GM12878 (cell line): ENCODE measurements around the gene ZPBP2. TPM values are rescaled to one million over a fixed set of nuclear protein-coding genes. Genes with fewer than 3 reads are reported as not detected.

Experiments used
- IKZF2 ChIP-seq, 2 experiments: fragments of 450-650 bp; IDR thresholded peaks; 2 replicates each; pipeline ENCODE4 v1.6.1; 2017; ENCODE audit warnings: mild to moderate bottlenecking in 2 of 2, moderate library complexity in 2 of 2
- SUZ12 ChIP-seq: fragments of 200-600 bp; sonication (generic); IDR thresholded peaks from one replicate; pipeline ENCODE4 v1.6.1; 2018; ENCODE audit warnings: antibody characterized with exemption, mild to moderate bottlenecking; ENCODE audit not compliant: unreplicated experiment
- polyA plus RNA-seq, 11 experiments: library from polyadenylated mRNA; depleted of rRNA in 4 of 11; unstranded in 6 of 11; stranded (reverse) in 5 of 11; fragments of >200 nt; fragmentation: Nextera tagmentation in 4 of 11; fragmentation: Illumina TruSeq in 1 of 11; extraction: Ambion mirVana in 4 of 11; extraction: Trizol in 1 of 11; gene quantifications; 1 replicate in 1 of 11; 2 replicates in 10 of 11; pipeline versions ENCODE4 v1.2.1 to v1.2.3, GENCODE V29; 2011 to 2016; ENCODE audit warnings: inconsistent platforms in 2 of 11, missing spikeins in 2 of 11, low read depth in 1 of 11
- total RNA-seq, 4 experiments: library from RNA; depleted of rRNA in 3 of 4; stranded (reverse); fragments of >200 nt in 3 of 4; fragmentation: Illumina TruSeq in 1 of 4; extraction: Trizol in 1 of 4; gene quantifications; 2 replicates each; pipeline versions ENCODE4 v1.2.1 to v1.2.3, GENCODE V29; 2013 to 2021
- TF ChIP-seq, protein P1 (sequence below): fragments of 450-650 bp; formaldehyde crosslinking; IDR thresholded peaks from 2 replicates; pipeline ENCODE4 v1.4.0; 2020; ENCODE audit warnings: mild to moderate bottlenecking, moderate library complexity
- TF ChIP-seq, protein P2 (sequence below): IDR thresholded peaks from 2 replicates; pipeline ENCODE4 v1.6.1; 2011; ENCODE audit warnings: mild to moderate bottlenecking, low read depth, low read length, moderate library complexity; ENCODE audit not compliant: insufficient replicate concordance

ZPBP2 gene
- total and polyA plus RNA-seq, 10 of the 15 experiments (the other 5 are each of a cell fraction or from before 2014, with no cell fraction given): 0.33 to 1.0 (median 0.58) TPM

DNA sequence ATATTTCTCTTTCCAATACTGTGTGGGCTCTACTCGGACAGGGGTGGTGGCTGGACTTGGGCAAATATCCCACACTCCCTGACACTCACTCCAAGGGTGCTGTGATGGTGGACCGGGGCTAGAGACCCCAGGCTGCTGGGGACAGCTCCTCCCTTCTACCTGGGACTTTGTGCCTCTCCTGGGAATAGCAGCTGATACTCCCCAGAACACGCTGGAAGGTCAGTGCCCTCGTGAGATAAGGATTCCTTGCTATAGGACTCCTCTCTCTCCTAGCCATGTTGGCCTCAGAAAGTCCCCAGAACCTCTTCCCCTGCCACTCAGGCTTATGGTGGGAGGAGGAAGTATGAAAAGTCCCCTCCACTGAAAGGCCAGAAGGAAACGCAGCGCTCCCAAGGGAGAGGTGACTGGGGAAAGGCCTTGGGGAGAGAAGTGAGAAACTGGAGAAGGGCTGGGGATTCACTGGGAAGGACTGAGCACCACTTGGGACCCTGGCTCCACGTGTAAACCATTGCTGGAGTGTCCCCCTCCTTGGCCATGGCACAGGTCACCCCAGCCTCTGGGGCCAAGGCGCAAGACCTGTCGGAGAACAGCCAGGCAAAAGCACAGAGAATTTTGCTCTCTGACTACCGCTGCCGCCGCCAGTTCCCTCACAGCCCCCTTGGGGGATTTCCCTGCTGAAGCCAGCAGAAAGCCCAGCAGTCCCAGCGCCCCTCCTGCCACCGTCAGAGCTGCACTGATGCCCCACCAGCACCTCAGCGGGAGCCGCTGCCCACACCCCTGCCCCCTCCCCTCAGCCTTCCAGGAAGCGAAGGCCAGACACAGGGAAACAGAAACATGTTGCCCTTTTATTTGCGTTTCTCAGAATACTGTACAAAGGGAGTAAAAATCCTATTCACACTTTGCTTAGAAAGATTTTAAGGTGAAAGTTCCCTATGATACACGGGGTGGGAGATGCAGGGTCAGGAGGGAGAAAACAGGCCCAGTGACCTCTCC, 52.5 kb downstream of the ZPBP2 start (continued):
- TF ChIP-seq, protein P1, sequence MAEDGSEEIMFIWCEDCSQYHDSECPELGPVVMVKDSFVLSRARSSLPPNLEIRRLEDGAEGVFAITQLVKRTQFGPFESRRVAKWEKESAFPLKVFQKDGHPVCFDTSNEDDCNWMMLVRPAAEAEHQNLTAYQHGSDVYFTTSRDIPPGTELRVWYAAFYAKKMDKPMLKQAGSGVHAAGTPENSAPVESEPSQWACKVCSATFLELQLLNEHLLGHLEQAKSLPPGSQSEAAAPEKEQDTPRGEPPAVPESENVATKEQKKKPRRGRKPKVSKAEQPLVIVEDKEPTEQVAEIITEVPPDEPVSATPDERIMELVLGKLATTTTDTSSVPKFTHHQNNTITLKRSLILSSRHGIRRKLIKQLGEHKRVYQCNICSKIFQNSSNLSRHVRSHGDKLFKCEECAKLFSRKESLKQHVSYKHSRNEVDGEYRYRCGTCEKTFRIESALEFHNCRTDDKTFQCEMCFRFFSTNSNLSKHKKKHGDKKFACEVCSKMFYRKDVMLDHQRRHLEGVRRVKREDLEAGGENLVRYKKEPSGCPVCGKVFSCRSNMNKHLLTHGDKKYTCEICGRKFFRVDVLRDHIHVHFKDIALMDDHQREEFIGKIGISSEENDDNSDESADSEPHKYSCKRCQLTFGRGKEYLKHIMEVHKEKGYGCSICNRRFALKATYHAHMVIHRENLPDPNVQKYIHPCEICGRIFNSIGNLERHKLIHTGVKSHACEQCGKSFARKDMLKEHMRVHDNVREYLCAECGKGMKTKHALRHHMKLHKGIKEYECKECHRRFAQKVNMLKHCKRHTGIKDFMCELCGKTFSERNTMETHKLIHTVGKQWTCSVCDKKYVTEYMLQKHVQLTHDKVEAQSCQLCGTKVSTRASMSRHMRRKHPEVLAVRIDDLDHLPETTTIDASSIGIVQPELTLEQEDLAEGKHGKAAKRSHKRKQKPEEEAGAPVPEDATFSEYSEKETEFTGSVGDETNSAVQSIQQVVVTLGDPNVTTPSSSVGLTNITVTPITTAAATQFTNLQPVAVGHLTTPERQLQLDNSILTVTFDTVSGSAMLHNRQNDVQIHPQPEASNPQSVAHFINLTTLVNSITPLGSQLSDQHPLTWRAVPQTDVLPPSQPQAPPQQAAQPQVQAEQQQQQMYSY (CRISPR knock-in tag): no peak
- TF ChIP-seq, protein P2, sequence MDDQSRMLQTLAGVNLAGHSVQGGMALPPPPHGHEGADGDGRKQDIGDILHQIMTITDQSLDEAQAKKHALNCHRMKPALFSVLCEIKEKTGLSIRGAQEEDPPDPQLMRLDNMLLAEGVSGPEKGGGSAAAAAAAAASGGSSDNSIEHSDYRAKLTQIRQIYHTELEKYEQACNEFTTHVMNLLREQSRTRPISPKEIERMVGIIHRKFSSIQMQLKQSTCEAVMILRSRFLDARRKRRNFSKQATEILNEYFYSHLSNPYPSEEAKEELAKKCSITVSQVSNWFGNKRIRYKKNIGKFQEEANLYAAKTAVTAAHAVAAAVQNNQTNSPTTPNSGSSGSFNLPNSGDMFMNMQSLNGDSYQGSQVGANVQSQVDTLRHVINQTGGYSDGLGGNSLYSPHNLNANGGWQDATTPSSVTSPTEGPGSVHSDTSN: peak; percentile 83
- TF ChIP-seq IKZF2 (IDR thresholded peaks at IDR 0.05): peak; percentile 93 to 94
- no peak for TF ChIP-seq SUZ12
- TF ChIP-seq, all 136 proteins: peak for 20
